ENCODE measurements around the gene SNX24. TPM values are rescaled to one million over a fixed set of nuclear protein-coding genes. Genes with fewer than 3 reads are reported as not detected.

The SNX24 gene
- total RNA-seq, 1 donor from 2014 or later, result 13.6 TPM

GRCh38 chr5:122929001-122929400, 83.6 kb downstream of the SNX24 start:
- H3K9me3 Mint-ChIP-seq, result no peaks in the 10 kb centered on the region
- TF ChIP-seq, protein P1, sequence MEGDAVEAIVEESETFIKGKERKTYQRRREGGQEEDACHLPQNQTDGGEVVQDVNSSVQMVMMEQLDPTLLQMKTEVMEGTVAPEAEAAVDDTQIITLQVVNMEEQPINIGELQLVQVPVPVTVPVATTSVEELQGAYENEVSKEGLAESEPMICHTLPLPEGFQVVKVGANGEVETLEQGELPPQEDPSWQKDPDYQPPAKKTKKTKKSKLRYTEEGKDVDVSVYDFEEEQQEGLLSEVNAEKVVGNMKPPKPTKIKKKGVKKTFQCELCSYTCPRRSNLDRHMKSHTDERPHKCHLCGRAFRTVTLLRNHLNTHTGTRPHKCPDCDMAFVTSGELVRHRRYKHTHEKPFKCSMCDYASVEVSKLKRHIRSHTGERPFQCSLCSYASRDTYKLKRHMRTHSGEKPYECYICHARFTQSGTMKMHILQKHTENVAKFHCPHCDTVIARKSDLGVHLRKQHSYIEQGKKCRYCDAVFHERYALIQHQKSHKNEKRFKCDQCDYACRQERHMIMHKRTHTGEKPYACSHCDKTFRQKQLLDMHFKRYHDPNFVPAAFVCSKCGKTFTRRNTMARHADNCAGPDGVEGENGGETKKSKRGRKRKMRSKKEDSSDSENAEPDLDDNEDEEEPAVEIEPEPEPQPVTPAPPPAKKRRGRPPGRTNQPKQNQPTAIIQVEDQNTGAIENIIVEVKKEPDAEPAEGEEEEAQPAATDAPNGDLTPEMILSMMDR (conservative IDR thresholded peaks at IDR 0.05), result no peak
- H3K4me3 Mint-ChIP-seq, result no peak overlapping the region
- no peak for DNase-seq (ENCODE audit: extremely low spot score, unreplicated experiment)
- no peak overlapping the region for H3K27ac Mint-ChIP-seq
- peaks cover 4% of the 10 kb centered on the region for H3K4me1 Mint-ChIP-seq (ENCODE audit: unreplicated experiment)
- H3K27me3 Mint-ChIP-seq, result no peaks in the 10 kb centered on the region
- H3K36me3 Mint-ChIP-seq, result no peaks in the 10 kb centered on the region

GRCh38 chr5:122929980-122930379, 84.6 kb downstream of the SNX24 start:
- H3K27me3 Mint-ChIP-seq, result no peaks in the 10 kb centered on the region
- no peaks in the 10 kb centered on the region for H3K36me3 Mint-ChIP-seq
- TF ChIP-seq, protein P1 (conservative IDR thresholded peaks at IDR 0.05), result no peak
- H3K9me3 Mint-ChIP-seq, result no peaks in the 10 kb centered on the region
- H3K4me1 Mint-ChIP-seq (ENCODE audit: unreplicated experiment), result peaks cover 8% of the 10 kb centered on the region
- no peak for DNase-seq (ENCODE audit: extremely low spot score, unreplicated experiment)
- no peak overlapping the region for H3K27ac Mint-ChIP-seq
- no peak overlapping the region for H3K4me3 Mint-ChIP-seq

DNA sequence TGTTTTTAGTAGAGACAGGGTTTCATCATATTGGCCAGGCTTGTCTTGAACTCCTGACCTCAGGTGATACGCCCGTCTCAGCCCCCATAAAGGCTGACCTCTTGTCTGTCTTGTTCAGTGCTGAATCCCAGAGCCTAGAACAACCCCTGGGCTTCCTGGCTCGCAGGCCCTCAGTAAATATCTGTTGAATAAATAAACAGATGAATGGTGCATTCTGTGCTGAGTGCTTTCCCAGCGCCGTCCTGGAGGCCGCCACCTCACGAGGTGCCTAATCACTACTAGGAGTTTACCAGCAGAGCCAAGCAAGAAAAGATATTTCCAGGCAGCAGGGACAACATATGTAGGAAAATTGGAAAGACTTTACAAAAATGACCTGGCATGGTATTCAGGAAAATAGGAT, 88.5 kb downstream of the SNX24 start:
- H3K9me3 Mint-ChIP-seq, result no peaks in the 10 kb centered on the region
- H3K4me1 Mint-ChIP-seq (ENCODE audit: unreplicated experiment), result peaks cover 14% of the 10 kb centered on the region
- no peaks in the 10 kb centered on the region for H3K27me3 Mint-ChIP-seq
- H3K27ac Mint-ChIP-seq, result no peak overlapping the region
- DNase-seq (ENCODE audit: extremely low spot score, unreplicated experiment), result no peak
- TF ChIP-seq, protein P1 (conservative IDR thresholded peaks at IDR 0.05), result no peak
- H3K36me3 Mint-ChIP-seq, result no peaks in the 10 kb centered on the region
- no peak overlapping the region for H3K4me3 Mint-ChIP-seq

- no peaks in the 10 kb centered on the region for H3K27me3 Mint-ChIP-seq
- H3K27ac Mint-ChIP-seq, result no peak overlapping the region
- peaks cover 4% of the 10 kb centered on the region for H3K9me3 Mint-ChIP-seq
- peaks cover 7% of the 10 kb centered on the region for H3K36me3 Mint-ChIP-seq
- no peak for DNase-seq (ENCODE audit: extremely low spot score, unreplicated experiment)
- H3K4me1 Mint-ChIP-seq (ENCODE audit: unreplicated experiment), result peaks cover 14% of the 10 kb centered on the region
- H3K4me3 Mint-ChIP-seq, result no peak overlapping the region
- TF ChIP-seq, protein P1 (conservative IDR thresholded peaks at IDR 0.05), result no peak
Measured at GRCh38 chr5:122936088-122936487, 90.7 kb downstream of the SNX24 start.

- TF ChIP-seq, protein P1 (conservative IDR thresholded peaks at IDR 0.05), result no peak
- H3K4me3 Mint-ChIP-seq, result no peak overlapping the region
- H3K9me3 Mint-ChIP-seq, result peaks cover 8% of the 10 kb centered on the region
- no peak overlapping the region for H3K27ac Mint-ChIP-seq
- peaks cover 9% of the 10 kb centered on the region for H3K36me3 Mint-ChIP-seq
- DNase-seq (ENCODE audit: extremely low spot score, unreplicated experiment), result no peak
- H3K4me1 Mint-ChIP-seq (ENCODE audit: unreplicated experiment), result peaks cover 21% of the 10 kb centered on the region
- no peaks in the 10 kb centered on the region for H3K27me3 Mint-ChIP-seq
Measured at GRCh38 chr5:122937914-122938313, 92.5 kb downstream of the SNX24 start.

GRCh38 chr5:122940890-122941289, 95.5 kb downstream of the SNX24 start:
- no peak for DNase-seq (ENCODE audit: extremely low spot score, unreplicated experiment)
- TF ChIP-seq, protein P1 (conservative IDR thresholded peaks at IDR 0.05), result no peak
- no peaks in the 10 kb centered on the region for H3K27me3 Mint-ChIP-seq
- H3K27ac Mint-ChIP-seq, result no peak overlapping the region
- no peak overlapping the region for H3K4me3 Mint-ChIP-seq
- peaks cover 18% of the 10 kb centered on the region for H3K4me1 Mint-ChIP-seq (ENCODE audit: unreplicated experiment)
- peaks cover 9% of the 10 kb centered on the region for H3K36me3 Mint-ChIP-seq
- peaks cover 8% of the 10 kb centered on the region for H3K9me3 Mint-ChIP-seq

Measured in type B pancreatic cell (in vitro differentiated cells).